COR-L47 (cell line): ENCODE data around the gene ZNF865.

ENCODE experiments used
- DNase-seq: peaks from one replicate; lab custom pipeline; 2025; lab: John Stamatoyannopoulos, UW

ZNF865 gene

DNA sequence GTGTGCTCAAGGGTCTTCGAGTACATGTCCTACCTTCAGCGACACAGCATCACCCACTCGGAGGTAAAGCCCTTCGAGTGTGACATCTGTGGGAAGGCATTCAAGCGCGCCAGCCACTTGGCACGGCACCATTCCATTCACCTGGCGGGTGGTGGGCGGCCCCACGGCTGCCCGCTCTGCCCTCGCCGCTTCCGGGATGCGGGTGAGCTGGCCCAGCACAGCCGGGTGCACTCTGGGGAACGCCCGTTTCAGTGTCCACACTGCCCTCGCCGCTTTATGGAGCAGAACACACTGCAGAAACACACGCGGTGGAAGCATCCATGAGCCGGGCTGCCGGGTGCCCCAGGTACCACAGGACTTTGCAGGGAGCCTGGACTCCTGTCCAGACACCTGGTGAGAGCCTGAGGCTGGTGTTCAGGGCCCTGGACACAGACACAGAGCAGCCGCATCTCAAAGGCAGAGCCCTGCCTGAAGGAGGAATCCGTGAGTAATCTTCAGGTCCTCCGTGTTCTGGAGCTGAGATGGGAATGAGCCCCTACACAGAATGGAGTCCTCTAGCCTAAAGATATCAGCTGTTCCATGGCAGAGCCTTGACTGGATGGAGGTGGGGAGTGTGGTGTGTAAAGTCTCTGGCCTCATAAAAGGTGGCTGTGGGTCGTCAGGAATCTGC is 39.5 kb downstream of the ZNF865 start:
- DNase-seq: no peak

GRCh38 chr19:55645512-55645881 is 40.0 kb downstream of the ZNF865 start:
- no peak for DNase-seq

GRCh38 chr19:55646889-55647731 is 41.7 kb downstream of the ZNF865 start:
- DNase-seq: no peak

DNA sequence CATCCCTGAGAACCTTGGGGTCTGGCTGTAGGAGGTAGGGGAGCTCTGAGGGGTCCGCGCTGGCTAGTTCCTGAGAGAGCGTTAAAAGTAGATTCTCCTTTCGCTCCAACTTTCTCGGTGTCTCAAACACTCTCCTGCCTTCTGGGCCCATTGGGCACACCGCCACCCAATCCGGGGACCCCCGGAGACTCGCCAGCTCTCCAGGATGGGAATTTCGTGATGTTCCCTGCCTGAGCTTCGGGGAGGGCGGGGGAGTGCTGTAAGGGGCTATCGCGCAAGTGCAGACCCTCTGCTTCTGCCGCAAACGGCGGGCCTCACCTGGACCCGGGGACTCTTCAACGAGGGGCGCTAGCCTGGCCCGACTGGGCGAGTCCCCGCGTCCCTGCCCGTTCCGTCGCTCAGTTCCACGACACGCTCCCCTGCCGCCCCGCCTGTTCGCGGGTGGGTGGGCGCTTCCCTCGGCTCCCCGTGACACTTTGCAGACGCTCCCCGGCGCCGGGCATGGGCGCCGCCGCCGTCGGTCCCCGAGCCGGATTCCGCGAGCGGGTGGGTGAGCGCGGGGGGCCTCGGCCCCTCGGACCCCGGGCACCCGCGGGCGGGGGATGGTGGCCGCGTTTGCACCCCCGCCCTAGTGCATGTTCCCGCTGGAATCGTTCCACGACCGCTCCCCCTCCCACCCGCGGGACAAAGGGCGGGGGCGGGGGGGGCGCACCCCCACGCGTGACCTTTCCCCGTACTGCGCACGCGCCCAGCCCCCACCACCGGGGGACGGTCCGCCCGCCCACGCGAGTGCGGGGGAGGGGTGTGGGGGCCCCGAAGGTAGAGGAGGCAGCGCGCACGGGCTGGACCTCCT is 42.5 kb downstream of the ZNF865 start, which contains the start of gene CCDC106:
Gene CCDC106 (plus strand): TSS at position 481 of the 853 bp plus-strand sequence. CDS start 835 bp downstream, outside the sequence.
- DNase-seq: peak; percentile 62

DNA sequence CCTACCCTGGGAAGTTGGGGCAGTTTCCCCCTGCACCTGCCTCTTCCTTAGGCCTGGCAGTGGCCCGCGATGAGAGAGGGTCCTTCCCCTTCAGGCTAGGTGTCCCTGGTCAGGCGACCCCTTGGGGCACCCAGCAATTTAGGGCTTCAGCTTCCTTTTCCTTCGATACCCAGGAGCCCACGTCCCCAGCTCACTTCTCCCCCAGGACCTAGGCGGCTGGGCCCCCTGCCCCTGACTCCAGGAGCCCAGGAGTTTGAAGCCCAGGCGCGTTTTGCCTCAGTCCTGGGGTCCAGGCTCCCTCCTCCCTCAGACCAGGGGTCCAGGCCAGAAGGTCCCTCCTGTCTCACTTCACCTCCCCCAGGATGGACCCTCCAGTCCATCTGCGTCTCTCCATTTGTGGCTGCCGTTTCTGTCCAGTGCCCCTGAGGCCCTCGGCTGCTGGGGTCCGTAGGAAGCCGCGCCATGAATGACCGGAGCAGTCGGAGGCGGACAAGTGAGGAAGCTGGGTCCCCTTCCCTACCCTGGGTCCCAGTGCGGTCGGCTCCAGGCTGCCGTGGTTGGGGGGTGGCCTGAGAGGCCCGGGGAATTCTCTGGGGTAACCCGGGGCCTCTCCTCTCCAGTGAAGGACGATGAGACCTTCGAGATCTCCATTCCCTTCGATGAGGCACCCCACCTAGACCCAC is 43.3 kb downstream of the ZNF865 start:
- no peak for DNase-seq

- DNase-seq: no peak
Measured at GRCh38 chr19:55649268-55650125, 44.0 kb downstream of the ZNF865 start.

DNA sequence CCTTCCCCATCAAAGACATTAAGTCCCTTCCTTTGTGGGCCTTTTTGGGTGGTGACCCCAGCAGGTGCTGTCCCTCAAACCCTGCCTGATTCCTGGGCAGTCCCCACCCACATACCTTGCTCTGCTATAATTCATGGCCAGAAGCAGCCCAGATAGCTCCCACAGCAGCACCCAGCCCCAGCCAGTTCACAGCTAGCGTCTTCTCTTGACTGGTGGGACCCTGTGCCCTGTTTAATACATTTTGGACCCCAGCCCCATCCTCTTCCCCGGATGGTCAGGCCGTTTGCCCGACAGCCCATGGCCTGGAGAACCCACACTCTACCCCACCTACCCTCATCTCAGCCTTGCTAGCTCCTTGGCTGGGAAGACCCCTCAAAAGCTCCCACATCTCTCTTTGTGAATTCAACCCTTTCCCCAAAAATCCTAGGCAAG is 44.7 kb downstream of the ZNF865 start:
- no peak for DNase-seq

GRCh38 chr19:55650602-55651230 is 45.3 kb downstream of the ZNF865 start:
- no peak for DNase-seq

DNA sequence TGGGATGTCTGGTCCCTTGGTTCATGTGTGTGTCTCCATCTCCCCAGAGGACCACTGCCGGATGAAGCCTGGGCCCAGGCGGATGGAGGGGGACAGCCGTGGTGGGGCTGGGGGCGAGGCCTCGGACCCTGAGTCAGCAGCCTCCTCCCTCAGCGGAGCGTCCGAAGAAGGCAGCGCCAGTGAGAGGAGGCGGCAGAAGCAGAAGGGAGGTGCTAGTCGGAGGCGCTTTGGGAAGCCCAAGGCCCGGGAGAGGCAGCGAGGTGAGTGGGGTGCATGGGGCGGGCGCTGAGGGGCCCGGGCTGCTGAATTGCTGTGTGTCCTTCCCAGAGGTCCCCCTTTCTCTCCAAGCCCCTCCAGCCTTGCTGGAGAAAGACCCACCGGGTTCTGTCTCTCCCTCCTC is 45.8 kb downstream of the ZNF865 start:
- DNase-seq: no peak

GRCh38 chr19:55652311-55653128 is 47.1 kb downstream of the ZNF865 start:
- DNase-seq: no peak

GRCh38 chr19:55653651-55654322 is 48.3 kb downstream of the ZNF865 start:
- peak; percentile 99 for DNase-seq

DNA sequence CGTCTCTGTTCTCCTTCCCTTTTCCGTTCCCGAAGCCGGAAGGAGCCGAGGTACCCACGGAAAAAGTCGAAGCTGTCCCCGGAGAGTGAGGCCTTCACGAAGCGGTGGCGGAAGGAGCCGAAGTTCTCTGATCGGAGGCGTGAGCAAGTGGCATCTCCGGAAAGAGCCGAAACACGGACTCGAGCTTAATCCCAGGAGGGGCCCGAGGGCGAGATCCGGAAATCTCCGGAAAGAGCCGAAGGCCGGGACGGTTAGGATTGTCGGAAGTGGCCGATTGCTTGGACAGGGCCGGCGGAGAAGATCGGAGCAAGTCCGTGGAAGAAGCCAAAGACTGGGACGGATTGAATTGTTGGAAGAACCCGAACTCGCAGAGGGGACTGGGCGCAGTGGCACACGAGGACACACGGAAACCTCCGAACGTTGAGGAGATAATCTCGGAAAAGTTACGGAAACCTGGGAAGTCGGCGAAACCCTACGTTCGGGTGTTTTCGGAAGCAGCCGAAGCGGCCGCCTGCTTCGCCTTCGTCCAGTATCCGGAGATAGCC is 48.9 kb downstream of the ZNF865 start:
- peak; percentile 99 for DNase-seq

DNA sequence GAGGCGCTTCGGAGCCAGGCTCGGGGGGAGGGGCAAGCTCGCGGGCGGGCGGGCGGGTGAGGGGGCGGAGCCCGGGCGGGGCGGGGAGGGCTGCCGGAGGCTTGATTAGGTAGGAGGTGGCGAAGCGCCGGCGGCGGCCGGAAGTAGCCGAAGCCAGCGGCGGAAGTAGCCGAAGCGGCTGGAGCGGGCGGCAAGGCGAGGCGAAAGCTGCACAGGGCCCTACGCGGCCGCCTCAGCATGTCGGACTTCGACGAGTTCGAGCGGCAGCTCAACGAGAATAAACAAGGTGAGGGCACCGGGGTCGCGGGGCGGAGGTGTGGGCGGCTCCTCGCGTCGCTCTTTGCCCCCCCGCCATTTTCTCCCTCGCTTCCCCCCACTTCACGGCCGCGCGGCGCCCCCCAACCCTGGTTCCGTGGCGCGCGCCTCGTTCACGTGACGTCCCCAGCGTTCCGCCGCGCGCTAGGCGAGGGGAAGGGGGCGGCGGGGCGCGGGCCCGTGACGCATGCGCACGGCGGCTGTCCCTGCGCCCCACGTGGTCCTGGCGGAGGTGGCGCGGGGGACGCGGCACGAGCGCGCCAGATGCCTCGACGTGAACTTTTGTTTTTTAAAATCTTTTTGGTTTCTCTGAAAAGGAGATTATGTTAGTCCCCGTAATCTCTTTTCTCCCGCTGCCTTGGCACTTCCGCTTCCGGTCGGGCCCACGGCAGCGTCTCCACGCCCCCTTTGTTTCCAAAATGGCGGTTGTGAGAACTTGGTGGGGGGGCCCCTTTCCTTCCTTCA is 49.6 kb downstream of the ZNF865 start, which contains the start of gene U2AF2:
Gene U2AF2 (plus strand): TSS at position 168 of the 780 bp plus-strand sequence. CDS start 70 bp downstream, at position 238.
- DNase-seq: peak; percentile 80

- no peak for DNase-seq
Measured at GRCh38 chr19:55655648-55656040, 50.2 kb downstream of the ZNF865 start.

DNA sequence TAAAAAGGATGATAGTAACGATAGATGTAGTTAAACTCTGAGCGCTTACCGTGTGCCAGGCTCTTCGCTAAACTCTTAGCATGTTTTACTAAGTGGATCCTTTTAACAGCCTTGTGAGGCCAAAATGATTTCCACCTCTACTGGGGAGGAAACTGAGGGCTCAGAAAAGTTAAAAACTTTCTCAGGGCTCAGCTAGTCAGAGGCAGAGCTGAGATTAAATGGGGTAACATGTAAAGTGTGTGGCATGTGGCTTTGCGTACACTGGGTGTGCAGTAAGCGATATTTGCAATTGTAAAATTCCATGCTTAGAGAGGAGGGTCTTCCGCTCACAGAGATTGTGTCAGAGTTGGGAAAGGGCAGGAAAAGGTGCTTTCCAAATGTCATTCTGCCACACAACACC is 51.1 kb downstream of the ZNF865 start:
- no peak for DNase-seq

- no peak for DNase-seq
Measured at GRCh38 chr19:55656988-55657747, 51.7 kb downstream of the ZNF865 start.
